ENCODE results near the gene CALML4.
"Not testable (repeated sequence)": the region's sequence is repeated elsewhere in the genome, so short reads cannot be mapped to it uniquely, and the experiment has no call there.

Gene CALML4

GRCh38 chr15:68224546-68225250 lies 19.6 kb upstream of the CALML4 start:
- no peak for DNase-seq

- DNase-seq = no peak
Measured at GRCh38 chr15:68224108-68224507, 19.0 kb upstream of the CALML4 start.

- DNase-seq = no peak
Measured at GRCh38 chr15:68223171-68223570, 18.0 kb upstream of the CALML4 start.

- not testable (repeated sequence) for DNase-seq
Measured at GRCh38 chr15:68222432-68222743, 17.3 kb upstream of the CALML4 start.

- not testable (repeated sequence) for DNase-seq
Measured at GRCh38 chr15:68221530-68222431, 16.6 kb upstream of the CALML4 start.

- DNase-seq = no peak
Measured at GRCh38 chr15:68220967-68221366, 15.8 kb upstream of the CALML4 start.

GRCh38 chr15:68220489-68220888 lies 15.4 kb upstream of the CALML4 start:
- DNase-seq = no peak

GRCh38 chr15:68218847-68219798 lies 14.0 kb upstream of the CALML4 start:
- DNase-seq = no peak

GRCh38 chr15:68218331-68218730 lies 13.2 kb upstream of the CALML4 start:
- DNase-seq = no peak

- DNase-seq = no peak
Measured at GRCh38 chr15:68217341-68217740, 12.2 kb upstream of the CALML4 start.

- DNase-seq = no peak
Measured at GRCh38 chr15:68214838-68215254, 9.7 kb upstream of the CALML4 start.

- no peak for DNase-seq
Measured at GRCh38 chr15:68213991-68214837, 9.1 kb upstream of the CALML4 start.

- DNase-seq = not testable (repeated sequence)
Measured at GRCh38 chr15:68213491-68213845, 8.3 kb upstream of the CALML4 start.

- DNase-seq = no peak
Measured at GRCh38 chr15:68211656-68212320, 6.7 kb upstream of the CALML4 start.

GRCh38 chr15:68210821-68211655 lies 5.9 kb upstream of the CALML4 start:
- DNase-seq = peak; percentile 54 to 65

- no peak for DNase-seq
Measured at GRCh38 chr15:68210409-68210756, 5.3 kb upstream of the CALML4 start.

- DNase-seq = peak in 1 of 2 donors; percentile 37
Measured at GRCh38 chr15:68209735-68210408, 4.7 kb upstream of the CALML4 start.

GRCh38 chr15:68209272-68209671 lies 4.1 kb upstream of the CALML4 start:
- DNase-seq = no peak

GRCh38 chr15:68208636-68209240 lies 3.6 kb upstream of the CALML4 start:
- DNase-seq = no peak

- DNase-seq = no peak
Measured at GRCh38 chr15:68208136-68208535, 3.0 kb upstream of the CALML4 start.

All from stimulated activated CD4-positive, alpha-beta T cell treated with anti-CD3 and anti-CD28 coated beads, Interleukin-2, amount 100 ng/mL, for 48 hours (primary cell).